SK-N-SH (cell line): Measurements from ENCODE around the gene DNASE1L3. TPM values are rescaled to one million over a fixed set of nuclear protein-coding genes. Genes with fewer than 3 reads are reported as not detected.

ENCODE experiments used
- CTCF ChIA-PET: fragments of 300-600, 350-600 bp; formaldehyde crosslinking; extraction: SDS; loops from one replicate; lab custom pipeline; 2021; lab: Yijun Ruan, JAX
- POLR2A ChIA-PET: fragments of 350-600 bp; sonication (Branson Sonifier 250); formaldehyde crosslinking; extraction: SDS; loops from one replicate; lab custom pipeline; 2020; ENCODE audit warnings: antibody characterized with exemption, inconsistent platforms; lab: Yijun Ruan, JAX
- DNase-seq: peaks from one replicate; pipeline ENCODE4 v3.0.0; 2012
- H2AFZ ChIP-seq: fragments of 200-600 bp; sonication (generic); 2 replicates; pipeline ENCODE4 v1.8.1; 2016; ENCODE audit warnings: antibody characterized with exemption, mild to moderate bottlenecking, low read depth
- H3F3A ChIP-seq: fragments of 200-600 bp; sonication (generic); replicated peaks from 2 replicates; pipeline ENCODE3; 2016; ENCODE audit warnings: antibody characterized with exemption, mild to moderate bottlenecking; ENCODE audit not compliant: insufficient read depth
- H3K27ac ChIP-seq, 2 experiments: fragments of 200-500 bp in 1 of 2; fragments of 200-600 bp in 1 of 2; sonication (Bioruptor generic) in 1 of 2; sonication (generic), shearing (Covaris generic) in 1 of 2; 2 replicates each; pipeline versions ENCODE4 v1.5.1 to v1.6.1; 2014 to 2016; ENCODE audit warnings: low read depth in 2 of 2, inconsistent platforms in 1 of 2, low read length in 1 of 2, mild to moderate bottlenecking in 1 of 2, mixed read lengths in 1 of 2
- H3K27me3 ChIP-seq: fragments of 200-600 bp; sonication (generic), shearing (Covaris generic); 2 replicates; pipeline ENCODE4 v1.6.1; 2016; ENCODE audit warnings: mixed run types; ENCODE audit not compliant: insufficient read depth
- H3K36me3 ChIP-seq, 2 experiments: fragments of 200-500 bp in 1 of 2; fragments of 200-600 bp in 1 of 2; sonication (Bioruptor generic) in 1 of 2; sonication (generic) in 1 of 2; replicated peaks in 1 of 2; 2 replicates each; pipeline versions ENCODE3 to v1.5.1; 2014 to 2016; ENCODE audit warnings: low read length in 1 of 2, mild to moderate bottlenecking in 1 of 2; ENCODE audit not compliant: insufficient read depth in 2 of 2, control insufficient read depth in 1 of 2
- H3K4me1 ChIP-seq, 2 experiments: fragments of 200-500 bp in 1 of 2; fragments of 200-600 bp in 1 of 2; sonication (Bioruptor generic) in 1 of 2; sonication (generic), shearing (Covaris generic) in 1 of 2; 2 replicates each; pipeline versions ENCODE4 v1.5.1 to v1.6.1; 2014 to 2016; ENCODE audit warnings: low read depth in 1 of 2, low read length in 1 of 2, mixed run types in 1 of 2; ENCODE audit not compliant: insufficient read depth in 2 of 2, control insufficient read depth in 1 of 2
- H3K4me2 ChIP-seq: fragments of 200-600 bp; sonication (generic), shearing (Covaris generic); 2 replicates; pipeline ENCODE4 v1.6.1; 2017; ENCODE audit warnings: mixed run types
- H3K4me3 ChIP-seq, 2 experiments: fragments of 200-500 bp in 1 of 2; fragments of 200-600 bp in 1 of 2; sonication (Bioruptor generic) in 1 of 2; sonication (generic), shearing (Covaris generic) in 1 of 2; 2 replicates each; pipeline versions ENCODE4 v1.5.1 to v1.8.1; 2014 to 2016; ENCODE audit warnings: low read depth in 2 of 2, inconsistent platforms in 1 of 2, low read length in 1 of 2, mild to moderate bottlenecking in 1 of 2, mixed read lengths in 1 of 2, moderate library complexity in 1 of 2
- H3K79me2 ChIP-seq: fragments of 200-600 bp; sonication (generic); 2 replicates; pipeline ENCODE4 v1.8.1; 2017; ENCODE audit warnings: mild to moderate bottlenecking; ENCODE audit not compliant: insufficient read depth
- H3K9ac ChIP-seq: fragments of 200-600 bp; sonication (generic); 2 replicates; pipeline ENCODE4 v1.6.1; 2017; ENCODE audit warnings: mixed run types
- H3K9me2 ChIP-seq: fragments of 200-600 bp; sonication (generic); 2 replicates; pipeline ENCODE4 v1.6.1; 2017; ENCODE audit warnings: mixed run types
- H3K9me3 ChIP-seq: fragments of 200-600 bp; sonication (generic); 2 replicates; pipeline ENCODE4 v1.6.1; 2017; ENCODE audit warnings: mixed run types, mild to moderate bottlenecking, moderate library complexity
- H4K20me1 ChIP-seq: fragments of 200-600 bp; sonication (generic); 2 replicates; pipeline ENCODE4 v1.6.1; 2017; ENCODE audit warnings: mild to moderate bottlenecking, mixed run types; ENCODE audit not compliant: insufficient read depth
- ELF1 ChIP-seq: IDR thresholded peaks from 2 replicates; pipeline ENCODE4 v1.4.0; 2012
- GATA2 ChIP-seq: sonication (generic); formaldehyde crosslinking; IDR thresholded peaks from 2 replicates; pipeline ENCODE4 v1.5.0; 2020; ENCODE audit warnings: mild to moderate bottlenecking, missing genetic modification reagents
- JUND ChIP-seq: IDR thresholded peaks from 2 replicates; pipeline ENCODE4 v1.4.0; 2012
- MEF2A ChIP-seq: IDR thresholded peaks from 2 replicates; pipeline ENCODE4 v1.4.0; 2012; ENCODE audit warnings: low read depth, borderline replicate concordance
- RAD21 ChIP-seq: IDR thresholded peaks from 2 replicates; pipeline ENCODE4 v1.6.1; 2012; ENCODE audit warnings: mild to moderate bottlenecking, low read length
- YY1 ChIP-seq: IDR thresholded peaks from 2 replicates; pipeline ENCODE4 v1.4.0; 2012; ENCODE audit warnings: low read depth, mild to moderate bottlenecking
- WGBS: methylation state at CpG from one replicate; pipeline ENCODE4 v1.1.6; 2017; ENCODE audit warnings: low lambda C conversion rate; 5-methylcytosine and 5-hydroxymethylcytosine counted together
- polyA plus RNA-seq, 3 experiments: library from polyadenylated mRNA; depleted of rRNA; stranded (reverse); fragments of >200 nt; gene quantifications; 2 replicates each; pipeline ENCODE4 v1.2.3, GENCODE V29; 2012
- TF ChIP-seq, protein P1 (sequence below): IDR thresholded peaks from 2 replicates; pipeline ENCODE4 v1.6.1; 2012; ENCODE audit warnings: mild to moderate bottlenecking, low read depth, low read length, moderate library complexity
- TF ChIP-seq, protein P2 (sequence below): IDR thresholded peaks from 2 replicates; pipeline ENCODE4 v1.4.0; 2012; ENCODE audit warnings: low read depth, borderline replicate concordance
- TF ChIP-seq, protein P3 (sequence below): fragments of 200-600 bp; sonication (generic); IDR thresholded peaks from 2 replicates; pipeline ENCODE4 v1.6.1; 2017; ENCODE audit warnings: antibody characterized with exemption, mild to moderate bottlenecking, moderate library complexity
- TF ChIP-seq, protein P4 (sequence below): fragments of 150-350 bp; IDR thresholded peaks from 2 replicates; pipeline ENCODE4 v1.6.1; 2017; ENCODE audit warnings: antibody characterized with exemption, low read length, low read depth, borderline replicate concordance

Gene DNASE1L3
- polyA plus RNA-seq, 1 of the 3 experiments (the other 2 are of a cell fraction) = not detected

DNA sequence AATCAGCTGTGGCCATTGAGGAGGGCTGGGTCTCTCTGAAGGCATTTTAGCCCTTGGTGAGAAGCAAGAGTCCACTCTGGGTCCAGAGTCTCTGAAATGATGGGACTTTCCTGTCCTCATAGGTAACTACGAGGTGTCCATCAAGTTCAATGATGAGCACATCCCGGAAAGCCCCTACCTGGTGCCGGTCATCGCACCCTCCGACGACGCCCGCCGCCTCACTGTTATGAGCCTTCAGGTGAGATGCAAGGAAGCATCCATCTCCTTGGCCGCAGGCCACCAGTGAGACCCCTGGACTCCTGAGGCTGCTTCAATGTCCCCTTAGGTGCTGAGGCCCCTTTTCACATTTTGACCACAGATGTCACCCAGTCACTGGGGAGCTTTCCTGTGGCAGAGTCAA is 54.9 kb downstream of the DNASE1L3 start (continued):
- TF ChIP-seq, protein P1, sequence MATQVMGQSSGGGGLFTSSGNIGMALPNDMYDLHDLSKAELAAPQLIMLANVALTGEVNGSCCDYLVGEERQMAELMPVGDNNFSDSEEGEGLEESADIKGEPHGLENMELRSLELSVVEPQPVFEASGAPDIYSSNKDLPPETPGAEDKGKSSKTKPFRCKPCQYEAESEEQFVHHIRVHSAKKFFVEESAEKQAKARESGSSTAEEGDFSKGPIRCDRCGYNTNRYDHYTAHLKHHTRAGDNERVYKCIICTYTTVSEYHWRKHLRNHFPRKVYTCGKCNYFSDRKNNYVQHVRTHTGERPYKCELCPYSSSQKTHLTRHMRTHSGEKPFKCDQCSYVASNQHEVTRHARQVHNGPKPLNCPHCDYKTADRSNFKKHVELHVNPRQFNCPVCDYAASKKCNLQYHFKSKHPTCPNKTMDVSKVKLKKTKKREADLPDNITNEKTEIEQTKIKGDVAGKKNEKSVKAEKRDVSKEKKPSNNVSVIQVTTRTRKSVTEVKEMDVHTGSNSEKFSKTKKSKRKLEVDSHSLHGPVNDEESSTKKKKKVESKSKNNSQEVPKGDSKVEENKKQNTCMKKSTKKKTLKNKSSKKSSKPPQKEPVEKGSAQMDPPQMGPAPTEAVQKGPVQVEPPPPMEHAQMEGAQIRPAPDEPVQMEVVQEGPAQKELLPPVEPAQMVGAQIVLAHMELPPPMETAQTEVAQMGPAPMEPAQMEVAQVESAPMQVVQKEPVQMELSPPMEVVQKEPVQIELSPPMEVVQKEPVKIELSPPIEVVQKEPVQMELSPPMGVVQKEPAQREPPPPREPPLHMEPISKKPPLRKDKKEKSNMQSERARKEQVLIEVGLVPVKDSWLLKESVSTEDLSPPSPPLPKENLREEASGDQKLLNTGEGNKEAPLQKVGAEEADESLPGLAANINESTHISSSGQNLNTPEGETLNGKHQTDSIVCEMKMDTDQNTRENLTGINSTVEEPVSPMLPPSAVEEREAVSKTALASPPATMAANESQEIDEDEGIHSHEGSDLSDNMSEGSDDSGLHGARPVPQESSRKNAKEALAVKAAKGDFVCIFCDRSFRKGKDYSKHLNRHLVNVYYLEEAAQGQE = no peak
- TF ChIP-seq, protein P2, sequence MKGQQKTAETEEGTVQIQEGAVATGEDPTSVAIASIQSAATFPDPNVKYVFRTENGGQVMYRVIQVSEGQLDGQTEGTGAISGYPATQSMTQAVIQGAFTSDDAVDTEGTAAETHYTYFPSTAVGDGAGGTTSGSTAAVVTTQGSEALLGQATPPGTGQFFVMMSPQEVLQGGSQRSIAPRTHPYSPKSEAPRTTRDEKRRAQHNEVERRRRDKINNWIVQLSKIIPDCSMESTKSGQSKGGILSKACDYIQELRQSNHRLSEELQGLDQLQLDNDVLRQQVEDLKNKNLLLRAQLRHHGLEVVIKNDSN = no peak
- TF ChIP-seq, all 33 proteins: peak for 0

DNA sequence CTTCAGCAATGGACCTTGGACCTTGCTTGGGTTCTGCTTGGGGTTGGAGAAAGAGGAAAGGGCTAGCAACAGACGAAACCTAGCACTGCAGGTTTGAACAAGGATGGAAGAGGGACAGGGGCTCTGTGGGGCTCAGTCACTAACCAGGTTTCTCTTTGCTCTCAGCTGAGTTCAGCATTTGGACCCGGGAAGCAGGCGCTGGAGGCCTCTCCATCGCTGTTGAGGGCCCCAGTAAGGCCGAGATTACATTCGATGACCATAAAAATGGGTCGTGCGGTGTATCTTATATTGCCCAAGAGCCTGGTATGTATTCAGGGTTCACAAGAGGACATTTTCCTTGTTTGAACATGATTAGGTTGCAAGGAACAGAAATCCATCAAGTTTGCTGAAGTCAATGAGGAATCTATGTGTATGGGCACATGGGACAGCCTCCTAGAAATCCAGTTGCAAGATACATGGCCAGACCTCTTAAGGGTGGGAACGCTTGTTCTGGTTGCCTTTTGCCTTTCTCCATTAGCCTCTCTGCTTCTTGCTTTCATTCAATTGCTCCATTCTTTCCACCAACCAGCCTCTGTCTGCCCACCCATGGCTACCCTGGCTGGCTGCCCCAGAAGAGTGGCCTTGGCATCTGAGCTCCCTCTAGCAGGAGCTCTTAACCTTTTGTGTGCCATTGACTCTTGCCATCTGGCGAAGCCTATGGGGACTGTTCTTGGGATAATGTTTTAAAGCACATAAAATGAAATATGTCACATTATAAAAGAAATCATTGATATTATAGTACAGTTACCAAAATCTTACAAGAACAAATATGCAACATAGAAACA is 55.9 kb downstream of the DNASE1L3 start:
- Histone ChIP-seq H3K79me2 (no peaks in the 10 kb centered on the region), H3K9ac (no peak overlapping the region), H3K36me3 (peaks cover 61 to 84% of the 10 kb centered on the region in 2 experiments), H3K9me3 (no peaks in the 10 kb centered on the region), H2AFZ (no peak overlapping the region), H3K4me2 (no peak overlapping the region), H3F3A (no peaks in the 10 kb centered on the region), H3K27ac (no peak overlapping the region), H3K4me3 (no peak overlapping the region), H3K4me1 (no peaks in the 10 kb centered on the region), H3K9me2 (no peaks in the 10 kb centered on the region), H4K20me1 (no peaks in the 10 kb centered on the region), H3K27me3 (no peaks in the 10 kb centered on the region)
- ChIA-PET POLR2A (no interaction called here), CTCF (interaction anchor here (1.9 kb wide), 1 partner anchor 12 kb away, joined by 6 read pairs; no protein-coding TSS in a partner anchor)
- no peak for DNase-seq
- 97% methylated on average over 9 of the region's 10 CpGs for WGBS
- TF ChIP-seq RAD21 = no peak
- TF ChIP-seq GATA2 (CRISPR knock-in tag) = no peak
- no peak for TF ChIP-seq JUND
- no peak for TF ChIP-seq MEF2A
- TF ChIP-seq, protein P3, sequence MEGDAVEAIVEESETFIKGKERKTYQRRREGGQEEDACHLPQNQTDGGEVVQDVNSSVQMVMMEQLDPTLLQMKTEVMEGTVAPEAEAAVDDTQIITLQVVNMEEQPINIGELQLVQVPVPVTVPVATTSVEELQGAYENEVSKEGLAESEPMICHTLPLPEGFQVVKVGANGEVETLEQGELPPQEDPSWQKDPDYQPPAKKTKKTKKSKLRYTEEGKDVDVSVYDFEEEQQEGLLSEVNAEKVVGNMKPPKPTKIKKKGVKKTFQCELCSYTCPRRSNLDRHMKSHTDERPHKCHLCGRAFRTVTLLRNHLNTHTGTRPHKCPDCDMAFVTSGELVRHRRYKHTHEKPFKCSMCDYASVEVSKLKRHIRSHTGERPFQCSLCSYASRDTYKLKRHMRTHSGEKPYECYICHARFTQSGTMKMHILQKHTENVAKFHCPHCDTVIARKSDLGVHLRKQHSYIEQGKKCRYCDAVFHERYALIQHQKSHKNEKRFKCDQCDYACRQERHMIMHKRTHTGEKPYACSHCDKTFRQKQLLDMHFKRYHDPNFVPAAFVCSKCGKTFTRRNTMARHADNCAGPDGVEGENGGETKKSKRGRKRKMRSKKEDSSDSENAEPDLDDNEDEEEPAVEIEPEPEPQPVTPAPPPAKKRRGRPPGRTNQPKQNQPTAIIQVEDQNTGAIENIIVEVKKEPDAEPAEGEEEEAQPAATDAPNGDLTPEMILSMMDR = no peak
- no peak for TF ChIP-seq ELF1
- TF ChIP-seq, protein P4, sequence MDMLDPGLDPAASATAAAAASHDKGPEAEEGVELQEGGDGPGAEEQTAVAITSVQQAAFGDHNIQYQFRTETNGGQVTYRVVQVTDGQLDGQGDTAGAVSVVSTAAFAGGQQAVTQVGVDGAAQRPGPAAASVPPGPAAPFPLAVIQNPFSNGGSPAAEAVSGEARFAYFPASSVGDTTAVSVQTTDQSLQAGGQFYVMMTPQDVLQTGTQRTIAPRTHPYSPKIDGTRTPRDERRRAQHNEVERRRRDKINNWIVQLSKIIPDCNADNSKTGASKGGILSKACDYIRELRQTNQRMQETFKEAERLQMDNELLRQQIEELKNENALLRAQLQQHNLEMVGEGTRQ = no peak
- TF ChIP-seq YY1 = no peak
